T-helper 1 cell treated with Interleukin-12 subunit alpha and Interleukin-12 subunit beta and Interleukin-4 antibody, amounts not matched to agents 30 ng/mL and 1 ng/mL, for 36 hours (primary cell): ENCODE measurements around the gene CCBE1. TPM values are rescaled to one million over a fixed set of nuclear protein-coding genes. Genes with fewer than 3 reads are reported as not detected.
"Not testable (repeated sequence)": the region's sequence is repeated elsewhere in the genome, so short reads cannot be mapped to it uniquely, and the experiment has no call there.

ENCODE experiments used
- intact Hi-C: fragments of 100-400 bp; cut with micrococcal nuclease; formaldehyde crosslinking; loops from one replicate; pipeline ENCODE4 v1.15.1; 2024
- total RNA-seq: library from RNA; stranded (reverse); gene quantifications from 2 replicates; pipeline ENCODE4 v1.2.3, GENCODE V29; 2022

The CCBE1 gene
- total RNA-seq, 1 donor from 2014 or later = not detected

- intact Hi-C loops = no loop called here
Observed at GRCh38 chr18:59715966-59716369, 18.7 kb upstream of the CCBE1 start.

DNA sequence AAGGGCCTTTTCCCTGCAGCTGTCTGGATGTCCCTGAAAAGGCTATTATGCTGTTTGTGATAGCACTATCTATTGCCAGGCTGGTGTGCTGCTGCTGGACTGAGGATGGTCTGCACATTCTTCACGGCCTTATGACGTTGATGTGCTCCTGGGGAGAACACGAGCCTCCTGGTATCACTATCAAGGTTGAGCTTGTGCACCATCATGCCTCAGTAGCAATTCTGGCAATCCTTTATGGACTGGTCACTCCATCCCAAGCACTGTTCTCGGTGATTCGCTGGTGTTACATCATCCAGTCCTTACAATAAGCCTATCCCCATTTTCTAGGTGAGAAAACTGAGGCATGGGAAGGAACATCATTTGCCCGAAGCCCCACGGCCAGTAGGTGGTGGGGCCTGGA is 18.2 kb upstream of the CCBE1 start:
- intact Hi-C loops = no loop called here

- intact Hi-C loops = not testable (repeated sequence)
Observed at GRCh38 chr18:59714096-59714495, 16.9 kb upstream of the CCBE1 start.

DNA sequence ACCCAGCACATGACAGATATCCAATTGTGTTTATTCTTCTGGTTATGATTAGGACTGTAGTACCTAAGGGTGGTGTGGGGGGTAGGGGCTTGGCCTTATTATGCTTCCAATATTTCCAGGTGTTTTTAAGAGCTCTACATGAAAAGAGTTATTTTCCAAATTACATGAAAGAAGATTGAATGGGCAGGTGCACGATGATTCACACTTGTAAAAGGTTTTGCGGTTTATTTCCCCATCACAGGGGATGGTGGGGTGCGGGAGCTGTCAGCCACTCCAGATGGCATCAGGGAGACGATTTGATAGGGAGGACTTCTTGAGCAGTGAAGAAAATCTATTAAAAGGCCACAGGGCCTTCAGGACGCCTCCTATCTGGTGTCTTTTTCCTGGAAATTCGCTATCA is 15.1 kb upstream of the CCBE1 start:
- intact Hi-C loops = no loop called here

DNA sequence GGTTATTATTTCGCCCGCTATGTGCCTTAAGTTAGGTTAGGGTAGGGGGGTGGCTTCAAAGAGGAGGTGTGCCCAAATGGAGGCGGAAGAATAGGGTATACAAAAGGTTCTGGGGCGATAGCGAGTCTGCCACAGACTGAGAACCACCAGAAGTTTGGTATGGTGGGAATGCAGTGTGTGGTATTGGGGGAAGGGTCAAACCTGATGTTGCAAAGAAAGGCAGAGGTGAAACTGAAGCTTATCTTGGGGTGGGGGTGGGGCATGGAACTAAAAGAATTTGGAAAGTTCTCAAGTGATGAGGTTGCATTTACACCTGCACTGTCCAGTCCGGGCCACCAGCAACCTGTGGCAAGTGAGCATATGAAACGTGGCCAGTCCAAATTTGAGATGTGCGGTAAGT is 11.8 kb upstream of the CCBE1 start:
- intact Hi-C loops = no loop called here

GRCh38 chr18:59707306-59707705 is 10.1 kb upstream of the CCBE1 start:
- intact Hi-C loops = no loop called here

DNA sequence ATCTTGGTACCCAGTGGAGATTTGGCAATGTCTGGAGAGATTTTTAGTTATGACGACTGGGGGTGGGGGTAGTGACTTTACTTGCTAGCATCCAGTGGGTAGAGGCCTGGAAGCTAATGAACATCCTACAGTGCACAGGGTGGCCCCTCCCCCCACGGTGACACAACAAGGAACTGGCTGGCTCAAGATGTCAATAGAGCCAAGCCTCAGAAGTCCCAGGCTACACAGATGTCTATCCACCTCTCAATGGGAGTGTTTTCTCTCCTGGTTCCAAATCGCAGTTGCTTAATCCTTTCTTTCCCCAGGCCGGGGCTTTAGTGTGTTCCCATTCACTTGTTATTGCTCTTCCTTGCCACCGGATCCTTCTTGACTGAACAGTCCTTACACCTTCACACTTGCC is 9.3 kb upstream of the CCBE1 start:
- intact Hi-C loops = no loop called here

DNA sequence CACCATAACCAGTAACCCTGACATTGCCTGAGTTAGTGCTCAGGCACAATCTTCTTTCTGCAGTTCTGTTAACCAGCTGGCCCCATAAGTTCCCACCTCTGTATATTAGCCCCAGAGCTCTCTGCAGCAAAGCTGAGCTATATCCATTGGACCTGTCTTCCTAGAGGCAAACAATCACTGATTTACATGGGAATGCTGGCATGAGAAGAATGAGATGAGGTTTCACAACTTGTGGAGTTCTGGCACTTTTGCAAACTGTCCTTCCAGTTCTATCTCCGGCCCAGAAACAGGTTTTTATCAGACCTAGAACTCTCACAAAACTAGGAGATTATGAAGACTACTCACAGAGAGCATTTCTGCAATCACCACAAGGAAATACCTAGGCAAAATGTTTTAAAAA is 7.9 kb upstream of the CCBE1 start:
- intact Hi-C loops = no loop called here

DNA sequence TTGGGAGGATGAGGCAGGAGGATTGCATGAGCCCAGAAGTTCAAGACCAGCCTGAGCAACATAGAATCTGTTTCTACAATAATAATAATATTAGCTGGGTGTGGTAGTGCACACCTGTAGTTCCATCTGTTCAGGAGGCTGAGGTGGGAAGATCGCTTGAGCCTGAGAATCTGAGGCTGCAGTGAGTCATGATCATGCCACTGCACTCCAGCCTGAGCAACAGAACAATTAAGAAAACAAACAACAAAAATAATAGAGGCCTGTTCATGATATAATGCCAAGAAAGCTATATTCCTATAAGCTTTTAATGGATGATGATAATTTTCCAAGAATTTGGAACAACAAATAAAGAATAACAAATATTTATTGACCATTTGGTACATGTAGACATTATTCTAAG is 6.9 kb upstream of the CCBE1 start:
- intact Hi-C loops = no loop called here

DNA sequence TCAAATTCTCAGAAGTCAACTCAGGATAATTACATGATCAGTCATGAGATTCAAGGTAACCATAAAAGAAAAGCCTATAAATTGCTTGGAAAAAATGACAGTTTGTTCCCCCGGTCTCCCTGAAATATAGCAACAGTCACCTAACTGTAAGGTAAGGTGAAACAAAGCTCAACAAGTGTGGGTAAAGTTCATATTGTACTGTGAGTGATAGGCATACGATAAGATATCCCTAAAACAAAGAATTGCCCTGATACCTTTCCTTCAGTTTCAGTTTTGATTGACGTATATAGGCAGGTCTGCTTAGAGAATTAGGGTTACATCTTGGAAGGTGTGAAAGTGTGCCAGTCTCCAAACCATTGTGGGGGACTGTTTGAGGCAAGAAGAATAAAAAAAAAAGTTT is 4.0 kb upstream of the CCBE1 start:
- intact Hi-C loops = no loop called here

DNA sequence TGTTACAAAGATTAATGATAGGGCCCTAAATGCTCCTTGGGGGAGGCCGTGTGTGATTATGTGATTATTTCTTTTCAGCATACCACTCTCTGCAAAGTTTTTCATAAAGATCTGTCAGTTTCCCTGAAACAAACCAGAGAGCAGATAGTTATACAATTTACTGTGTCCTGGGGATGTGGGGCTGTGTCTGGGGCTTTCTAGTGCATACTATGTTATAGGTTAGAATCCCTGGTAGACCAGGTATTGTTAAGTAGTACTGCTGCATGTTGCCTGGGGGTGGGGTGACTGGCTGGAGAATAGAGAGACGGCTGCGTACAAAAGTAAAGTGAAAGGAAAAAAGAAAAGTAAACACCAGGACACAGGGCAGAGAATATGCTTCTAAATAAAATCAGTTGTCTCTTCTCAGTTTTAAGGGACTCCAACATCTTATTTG is 3.3 kb upstream of the CCBE1 start:
- intact Hi-C loops = no loop called here

- intact Hi-C loops = loop anchor here (10.0 kb wide), 1 partner anchor 435 kb away; no protein-coding TSS in a partner anchor
Observed at GRCh38 chr18:59699750-59700534, 2.7 kb upstream of the CCBE1 start.

DNA sequence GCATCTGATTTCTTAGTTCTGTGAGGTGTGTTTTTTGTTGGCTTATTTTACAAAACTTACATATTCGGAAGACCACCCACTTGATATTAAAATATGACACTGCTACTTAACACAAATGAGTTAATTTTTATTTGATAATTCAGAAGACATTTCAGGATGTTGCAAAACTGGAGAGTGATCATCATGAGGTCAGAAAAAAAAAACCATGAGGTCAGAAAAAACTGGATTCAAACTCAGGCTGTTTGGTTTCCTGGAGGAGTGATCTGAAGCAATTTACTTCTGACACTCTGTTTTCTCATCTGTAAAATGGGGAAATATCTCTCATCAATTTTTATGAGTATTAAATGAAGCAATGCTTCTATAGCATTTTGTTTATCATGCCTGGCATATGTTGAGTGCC is 1.8 kb upstream of the CCBE1 start:
- intact Hi-C loops = loop anchor here (10.0 kb wide), 1 partner anchor 434 kb away; no protein-coding TSS in a partner anchor

DNA sequence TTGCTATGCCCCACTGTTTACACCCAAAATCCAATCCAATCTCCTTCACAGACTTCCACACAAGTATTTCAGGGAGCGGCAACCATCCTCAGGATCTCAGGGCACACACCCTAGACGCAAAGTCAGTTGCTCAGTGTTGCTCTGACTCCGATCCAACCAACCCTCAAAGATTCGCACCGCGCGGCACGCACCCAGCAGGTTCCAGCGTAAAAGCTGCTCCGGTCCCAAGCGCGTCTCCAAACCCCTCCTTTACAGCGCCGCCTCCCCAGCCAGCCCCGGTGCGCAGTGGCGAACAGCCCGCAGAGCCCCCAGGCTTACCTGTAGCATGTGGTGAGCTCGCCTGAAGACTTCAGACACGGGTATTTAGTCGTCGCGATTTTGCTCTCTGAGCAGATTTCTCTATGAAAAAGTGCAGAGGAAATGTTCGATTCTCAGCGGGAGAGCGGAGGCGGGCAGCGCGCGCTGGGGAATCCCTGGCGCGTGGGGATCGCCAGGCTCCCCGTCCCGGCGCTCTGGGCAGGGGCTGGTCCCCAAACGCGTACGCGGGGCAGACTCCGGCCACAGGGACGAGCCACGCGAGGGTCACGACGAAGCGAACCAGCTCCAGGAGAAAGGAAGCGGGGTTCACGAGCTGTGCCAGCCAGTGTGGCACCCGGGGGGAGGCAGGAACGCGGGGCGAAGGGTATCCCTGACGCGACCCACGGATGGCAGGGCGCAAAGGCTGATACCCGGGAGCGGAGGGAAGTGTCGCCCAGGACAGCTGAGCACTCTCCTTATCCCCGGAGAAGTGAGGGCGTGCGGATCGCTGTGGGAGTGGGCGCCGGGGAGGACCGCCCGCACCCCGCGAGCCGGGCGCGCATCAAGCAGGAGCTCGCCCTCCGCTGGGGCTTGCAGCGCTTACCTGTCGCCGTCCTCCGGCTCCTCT is 650 bp downstream of the CCBE1 start:
- intact Hi-C loops = loop anchor here (1.0 to 10.0 kb wide), 3 partner anchors 127 to 852 kb away; no protein-coding TSS in a partner anchor

DNA sequence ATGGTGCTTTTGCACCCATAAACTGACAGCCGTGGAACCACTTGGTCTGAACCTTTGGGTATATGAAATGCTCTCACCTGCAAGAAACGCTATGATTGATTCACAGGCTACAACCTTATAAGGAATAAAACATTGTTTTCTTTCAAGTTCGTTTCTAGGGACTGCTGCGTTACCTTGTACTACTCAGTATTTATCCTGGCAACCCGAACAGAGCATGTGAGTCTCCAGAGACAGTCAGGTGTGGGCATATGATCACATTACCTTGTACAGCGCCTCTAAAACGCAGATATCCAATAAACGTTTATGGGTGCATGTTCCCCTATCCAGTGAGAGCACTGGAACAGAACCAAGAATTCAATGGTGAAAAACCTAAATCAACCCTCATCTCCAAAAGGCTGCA is 1.7 kb downstream of the CCBE1 start:
- intact Hi-C loops = loop anchor here (10.0 kb wide), 1 partner anchor 431 kb away; no protein-coding TSS in a partner anchor

DNA sequence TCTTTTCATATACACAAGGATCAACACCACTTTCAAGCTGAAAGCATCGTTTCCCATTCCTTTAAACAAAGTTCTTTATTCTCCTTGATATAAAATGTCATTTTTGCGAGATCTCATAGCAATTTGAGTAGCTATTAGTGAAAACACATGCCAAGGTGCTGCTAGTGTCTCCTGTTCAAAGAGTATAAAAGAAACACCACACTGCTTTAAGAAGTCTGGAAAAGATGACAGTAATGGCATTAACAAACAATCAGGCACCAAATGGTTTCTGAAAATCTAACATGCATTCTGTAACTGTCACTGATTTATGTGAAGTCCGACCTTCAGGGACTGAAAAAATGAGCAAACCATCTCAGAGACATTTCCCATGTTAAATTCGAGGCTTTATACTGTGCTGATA is 2.4 kb downstream of the CCBE1 start:
- intact Hi-C loops = loop anchor here (10.0 kb wide), 1 partner anchor 430 kb away; no protein-coding TSS in a partner anchor

GRCh38 chr18:59691996-59692395 is 5.2 kb downstream of the CCBE1 start:
- intact Hi-C loops = loop anchor here (10.0 kb wide), 1 partner anchor 427 kb away; no protein-coding TSS in a partner anchor

- intact Hi-C loops = loop anchor here (10.0 kb wide), 1 partner anchor 426 kb away; no protein-coding TSS in a partner anchor
Observed at GRCh38 chr18:59690996-59691395, 6.2 kb downstream of the CCBE1 start.

GRCh38 chr18:59690186-59690982 is 6.8 kb downstream of the CCBE1 start:
- intact Hi-C loops = loop anchor here (10.0 kb wide), 1 partner anchor 426 kb away; no protein-coding TSS in a partner anchor

- intact Hi-C loops = loop anchor here (10.0 kb wide), 1 partner anchor 425 kb away; no protein-coding TSS in a partner anchor
Observed at GRCh38 chr18:59689756-59690155, 7.5 kb downstream of the CCBE1 start.

DNA sequence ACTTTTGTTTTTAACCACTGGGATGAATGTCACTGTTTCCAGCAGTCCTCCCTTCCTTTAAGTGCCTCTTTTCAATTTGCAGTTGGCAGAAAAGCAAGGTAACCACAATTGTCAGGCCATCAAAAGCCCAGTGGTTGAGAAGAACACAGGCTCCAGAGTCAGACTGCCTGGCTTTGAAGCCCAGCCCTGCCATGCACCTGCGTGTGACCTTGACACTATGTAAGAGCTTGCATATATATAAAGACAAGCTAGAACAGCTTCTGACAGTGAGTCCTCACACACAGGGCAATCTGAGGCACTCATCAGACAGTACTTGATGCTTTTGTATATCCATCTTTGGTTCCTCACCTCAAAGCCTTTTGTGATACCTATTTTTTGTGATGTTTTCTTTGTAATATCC is 11.0 kb downstream of the CCBE1 start:
- intact Hi-C loops = no loop called here
